Amniotic epithelial cell (primary cell): ENCODE data around the gene EZR.
A peak's percentile ranks its signal among the peaks of the same experiment; 100 is the strongest.

Experiments used
- DNase-seq: peaks from one replicate; pipeline ENCODE4 v3.0.0-alpha.2; 2010; ENCODE audit warnings: low read depth

EZR gene

DNA sequence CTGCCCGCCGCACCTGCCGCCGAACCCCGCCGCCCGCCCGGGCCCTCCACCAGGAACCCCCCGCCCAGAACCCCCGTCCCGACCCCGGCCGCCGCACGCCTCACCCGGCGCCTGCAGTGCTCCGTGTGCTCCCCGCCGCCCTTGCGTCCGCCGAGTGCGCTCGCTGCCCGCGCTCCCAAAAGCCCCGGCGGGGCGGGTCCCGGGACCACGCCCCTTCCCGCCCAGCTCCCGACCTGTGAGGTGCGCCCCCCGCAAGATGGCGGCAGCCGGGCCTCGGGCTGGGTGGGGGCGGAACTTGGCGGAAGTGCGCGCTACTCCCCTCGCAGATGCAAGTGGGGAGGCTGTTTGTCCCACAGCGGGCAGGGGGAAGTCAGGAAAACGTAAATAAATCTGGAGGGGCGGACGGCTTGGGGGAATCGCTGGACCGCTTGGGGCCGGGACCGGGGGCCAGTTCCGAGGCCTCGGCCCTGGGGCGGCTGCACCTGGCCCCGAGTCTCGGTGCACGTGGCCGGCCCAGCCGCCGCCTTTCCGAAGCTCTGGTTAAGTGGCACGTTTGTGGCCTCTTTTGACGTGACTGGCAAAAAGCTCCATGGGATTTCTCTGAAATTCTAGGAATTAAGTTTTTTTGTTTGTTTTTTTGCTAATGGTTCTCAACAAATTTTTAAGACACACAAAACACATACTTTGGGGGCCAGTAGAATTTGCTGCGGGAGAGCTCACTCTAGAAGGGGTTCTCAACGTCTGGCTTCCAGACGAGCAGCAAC lies at the start of gene EZR:
TSS of gene EZR (minus strand) at position 156 of the 764 bp plus-strand sequence. CDS start 1,275 bp downstream, outside the sequence.
- peak; percentile 64 for DNase-seq

DNA sequence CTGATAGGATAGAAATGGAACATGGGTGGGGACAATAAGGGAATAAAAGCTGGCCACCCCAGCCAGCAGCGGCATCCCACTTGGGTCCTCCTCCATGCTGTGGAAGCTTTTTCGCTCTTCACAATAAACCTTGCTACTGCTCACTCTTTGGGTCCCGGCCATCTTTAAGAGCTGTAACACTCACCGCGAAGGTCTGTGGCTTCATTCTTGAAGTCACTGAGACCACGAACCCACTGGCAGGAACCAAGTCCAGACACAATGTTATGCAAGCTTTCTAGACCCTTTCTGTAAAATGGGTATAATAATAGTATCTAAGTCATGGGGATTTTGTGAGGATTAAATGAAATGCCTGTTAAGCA lies 48.9 kb upstream of the EZR start:
- DNase-seq: no peak

DNA sequence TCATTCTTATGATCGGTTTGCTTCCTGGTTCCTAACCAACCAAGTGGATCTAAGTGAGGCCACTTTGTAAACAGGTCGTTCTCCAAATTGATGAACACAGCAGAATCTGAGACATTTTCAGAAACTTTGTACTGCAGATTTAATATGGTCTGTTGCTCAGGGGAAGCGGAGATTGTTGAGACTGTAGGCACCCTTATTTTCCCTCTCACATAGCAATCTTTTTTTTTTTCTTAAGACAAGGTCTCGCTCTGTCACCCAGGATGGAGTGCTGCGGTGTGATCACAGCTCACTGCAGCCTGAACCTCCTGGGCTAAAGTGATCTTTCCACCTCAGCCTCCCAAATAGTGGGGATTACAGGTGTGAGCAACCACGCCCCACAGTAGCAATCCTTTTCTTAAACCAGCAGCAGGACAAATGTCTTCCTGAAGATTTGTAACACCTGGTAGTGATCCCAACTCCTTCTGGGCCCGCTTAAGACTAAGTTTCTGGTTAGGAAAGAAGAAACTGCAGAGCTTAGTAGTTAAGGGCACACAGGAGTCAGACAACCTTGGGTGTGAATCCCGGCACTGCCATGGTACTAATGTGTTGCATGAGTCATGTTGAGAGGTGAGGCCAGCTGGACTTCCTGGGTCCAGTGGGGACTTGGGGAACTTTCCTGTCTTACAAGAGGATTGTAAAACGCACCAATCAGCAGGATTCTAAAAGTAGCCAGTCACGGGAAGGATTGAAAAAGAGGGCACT lies 48.4 kb upstream of the EZR start:
- no peak for DNase-seq

DNA sequence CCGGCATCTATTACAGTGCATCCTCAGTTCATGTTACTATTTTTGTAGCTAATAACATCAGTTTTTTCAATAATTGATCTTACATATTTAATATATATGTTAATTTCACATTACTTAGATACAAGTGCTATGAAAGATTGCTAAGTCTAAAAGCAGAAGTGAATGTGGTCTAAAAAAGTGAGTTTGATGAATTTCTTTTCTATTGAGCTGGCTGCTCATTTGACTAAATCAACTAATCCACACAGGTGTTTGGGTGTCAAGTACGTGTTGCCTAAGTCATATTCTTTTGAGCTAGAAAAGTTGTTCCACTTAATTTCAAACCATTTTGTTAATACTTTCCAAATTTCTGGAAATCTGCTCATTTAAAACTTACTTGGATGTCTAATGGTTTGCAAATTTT lies 46.6 kb upstream of the EZR start:
- no peak for DNase-seq

DNA sequence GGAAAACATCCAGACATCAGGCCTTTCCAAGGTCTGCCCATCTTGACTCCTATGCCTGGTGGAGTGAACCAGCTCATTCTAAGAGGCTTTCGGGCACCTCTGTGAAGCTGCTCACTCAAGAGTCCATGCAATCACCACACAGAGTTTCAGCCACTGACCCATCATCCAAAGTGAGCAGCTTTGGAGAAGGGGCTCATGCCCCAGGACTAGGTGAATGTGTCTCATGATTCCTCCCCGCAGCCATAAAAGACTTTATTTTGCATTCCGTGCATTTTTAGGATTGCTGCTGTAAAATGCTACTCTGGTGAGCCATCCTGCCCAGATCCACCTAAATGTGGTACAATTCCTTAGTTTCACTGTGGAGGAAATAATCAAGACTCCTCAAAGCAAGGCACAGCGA lies 44.5 kb upstream of the EZR start:
- peak; percentile 66 for DNase-seq

DNA sequence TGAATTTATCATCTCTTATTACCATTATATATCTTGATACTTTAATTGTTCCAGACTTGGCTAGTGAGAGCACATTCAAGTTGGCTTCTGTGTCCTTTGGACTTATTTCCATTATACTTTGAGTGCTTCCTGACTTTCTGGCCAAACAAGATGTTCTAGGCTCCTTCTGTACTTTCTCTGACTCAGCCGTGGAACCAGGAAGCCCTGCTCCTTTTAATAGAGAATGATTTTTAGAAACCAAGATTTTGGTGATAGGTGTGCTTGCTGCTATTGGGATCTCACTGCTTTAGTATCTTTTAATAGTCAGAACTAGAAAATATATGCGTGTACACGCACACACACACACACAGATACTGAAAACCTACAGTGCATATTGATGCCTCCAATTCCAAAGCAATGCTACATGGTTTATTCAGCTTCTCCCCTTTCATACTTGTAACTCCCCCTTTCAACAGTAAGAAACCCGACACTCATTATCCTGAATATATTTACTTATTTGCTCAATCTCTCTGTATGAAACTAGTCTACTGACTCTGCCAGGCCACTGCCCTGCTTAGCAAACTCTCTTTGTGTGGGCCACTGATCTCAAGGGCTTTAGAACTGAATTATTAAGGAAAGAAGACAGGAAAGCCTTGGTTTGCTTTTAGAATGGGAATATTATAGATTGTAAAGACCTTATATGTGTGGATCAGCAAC lies 42.7 kb upstream of the EZR start:
- DNase-seq: no peak

DNA sequence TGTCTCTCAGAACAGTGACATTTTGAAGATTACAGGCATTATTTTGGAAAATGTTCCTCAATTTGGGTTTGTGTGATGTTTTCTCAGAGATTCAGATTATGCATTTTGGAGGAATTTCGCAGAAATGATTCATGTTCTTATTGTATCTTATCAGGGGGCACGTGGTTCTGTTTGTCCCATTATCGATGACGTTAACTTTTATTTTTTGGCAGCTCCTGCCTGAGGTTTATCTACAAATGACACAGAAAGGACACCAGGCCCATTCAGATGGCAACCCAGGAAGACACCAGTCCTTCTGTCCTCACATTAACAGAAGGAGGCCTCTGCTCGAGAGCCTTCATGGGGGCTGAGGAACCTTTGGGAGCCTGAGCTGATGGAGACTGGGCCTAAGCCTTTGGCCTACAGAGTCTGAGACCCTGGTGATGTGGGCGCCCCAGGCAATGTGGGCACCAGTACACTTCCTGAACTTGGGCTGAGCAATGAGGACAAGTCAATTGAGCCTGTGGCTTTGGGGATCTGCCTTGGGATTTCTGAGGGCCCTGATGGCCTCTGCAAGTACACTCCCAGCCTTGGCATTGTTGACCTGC lies 41.2 kb upstream of the EZR start:
- no peak for DNase-seq

DNA sequence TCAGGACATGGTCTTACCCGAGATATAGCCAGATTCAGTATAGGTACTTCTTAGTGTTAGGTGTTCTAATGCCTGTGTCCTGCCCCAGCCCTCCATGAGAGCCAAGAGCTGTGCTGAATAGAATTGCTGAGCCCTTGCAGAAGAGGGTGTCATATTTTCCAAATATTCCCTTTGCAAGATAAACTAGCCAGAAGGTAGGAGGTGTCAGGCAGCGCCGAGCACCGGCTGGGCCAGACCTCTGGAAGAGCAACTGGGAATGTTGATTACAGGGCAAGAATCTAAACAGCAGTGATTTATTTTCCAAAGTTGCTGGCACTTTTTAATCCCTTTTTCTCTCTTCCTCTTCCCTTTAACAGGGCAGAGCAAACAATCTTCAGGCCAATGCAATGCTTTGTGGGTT lies 37.1 kb upstream of the EZR start:
- DNase-seq: peak; percentile 94

DNA sequence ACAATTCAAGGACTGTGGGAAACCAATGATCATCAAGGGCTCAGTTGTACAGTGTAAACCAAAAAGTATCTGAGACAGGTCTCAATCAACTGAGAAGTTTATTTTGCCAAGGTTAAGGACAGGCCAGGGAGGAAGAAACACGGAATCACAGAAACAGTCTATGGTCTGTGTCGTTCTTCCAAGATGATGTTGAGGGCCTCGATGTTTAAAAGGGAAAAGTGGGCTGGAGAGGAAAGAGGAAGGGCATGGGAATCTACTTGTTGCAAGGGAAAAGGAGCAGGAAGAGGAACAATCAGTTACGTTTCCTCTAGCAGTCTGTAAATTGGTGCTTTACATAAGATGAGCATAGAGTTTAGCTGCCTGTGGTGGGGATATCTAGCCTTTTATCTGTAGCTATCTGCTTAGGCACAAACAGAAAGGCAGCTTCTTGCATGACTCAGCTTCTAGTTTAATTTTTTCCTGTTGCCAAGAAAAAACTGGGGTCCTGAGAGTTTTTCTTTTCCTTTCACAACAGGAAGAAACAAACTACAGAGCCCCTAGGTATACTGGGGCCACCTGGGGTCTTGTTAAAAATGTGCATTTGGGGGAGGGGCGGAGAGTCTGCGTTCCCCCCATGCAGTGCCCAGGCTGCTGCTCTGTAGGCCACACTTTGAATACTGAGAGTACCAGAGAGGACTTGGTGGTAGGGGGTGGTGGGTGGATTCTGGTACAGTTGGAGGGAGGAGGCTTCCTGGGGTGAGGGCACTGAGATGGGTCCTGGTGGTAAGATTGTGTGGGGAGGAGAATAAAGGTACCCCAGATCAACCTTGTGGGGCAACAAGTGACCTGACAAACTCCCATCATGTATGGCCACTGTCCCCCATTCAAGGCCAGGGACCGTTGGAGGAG lies 35.3 kb upstream of the EZR start:
- peak; percentile 97 for DNase-seq

DNA sequence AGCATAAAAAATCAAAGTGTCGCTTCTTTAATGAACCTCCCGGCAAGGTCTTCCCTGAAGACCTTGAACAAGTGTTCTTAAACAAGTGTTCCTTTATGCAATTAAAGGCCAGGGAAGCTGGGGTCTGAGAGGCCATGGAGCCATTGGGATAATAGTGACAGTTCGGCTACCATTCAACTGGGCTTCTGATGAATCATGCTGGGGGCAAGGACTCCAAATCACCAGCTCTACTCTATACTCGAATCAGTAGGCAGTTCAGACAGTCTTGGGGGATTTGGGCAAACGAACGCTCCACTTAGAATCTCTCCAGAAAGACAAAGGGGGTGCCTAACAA lies 34.7 kb upstream of the EZR start:
- no peak for DNase-seq

DNA sequence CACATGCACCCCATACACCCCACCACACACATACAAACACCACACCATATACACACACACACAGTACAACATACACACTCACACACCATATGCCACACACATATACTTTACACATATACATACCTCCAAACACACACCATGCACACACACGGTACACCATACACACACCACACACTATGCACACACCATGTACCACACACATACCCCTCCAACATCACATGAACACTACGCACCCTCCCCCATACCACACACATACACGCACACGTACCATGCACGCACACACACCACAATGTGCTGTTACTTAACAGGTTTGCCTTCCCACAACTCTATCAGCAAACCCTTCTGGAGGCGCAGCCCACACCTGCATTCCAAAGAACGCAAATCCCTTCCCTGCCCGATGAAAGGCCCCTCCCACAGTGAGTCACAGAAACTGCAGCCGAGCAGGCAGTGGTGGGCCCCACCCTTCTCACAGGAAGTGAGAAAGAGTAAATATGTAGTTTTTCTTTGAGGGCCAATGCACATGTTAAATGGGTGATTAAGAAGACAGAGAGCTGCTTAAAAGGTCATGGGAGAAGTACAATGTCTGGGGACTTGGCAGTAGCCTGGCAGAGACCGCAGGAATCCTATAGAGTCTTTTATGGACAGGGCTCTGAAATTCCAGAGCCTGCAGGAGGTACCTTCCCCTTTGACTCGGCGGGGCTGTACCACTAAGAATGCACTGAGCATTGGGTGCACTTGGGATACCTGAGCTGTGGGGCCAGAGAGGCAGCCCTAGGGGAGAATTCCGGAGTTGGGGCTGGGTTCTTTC lies 34.1 kb upstream of the EZR start:
- DNase-seq: peak; percentile 99

DNA sequence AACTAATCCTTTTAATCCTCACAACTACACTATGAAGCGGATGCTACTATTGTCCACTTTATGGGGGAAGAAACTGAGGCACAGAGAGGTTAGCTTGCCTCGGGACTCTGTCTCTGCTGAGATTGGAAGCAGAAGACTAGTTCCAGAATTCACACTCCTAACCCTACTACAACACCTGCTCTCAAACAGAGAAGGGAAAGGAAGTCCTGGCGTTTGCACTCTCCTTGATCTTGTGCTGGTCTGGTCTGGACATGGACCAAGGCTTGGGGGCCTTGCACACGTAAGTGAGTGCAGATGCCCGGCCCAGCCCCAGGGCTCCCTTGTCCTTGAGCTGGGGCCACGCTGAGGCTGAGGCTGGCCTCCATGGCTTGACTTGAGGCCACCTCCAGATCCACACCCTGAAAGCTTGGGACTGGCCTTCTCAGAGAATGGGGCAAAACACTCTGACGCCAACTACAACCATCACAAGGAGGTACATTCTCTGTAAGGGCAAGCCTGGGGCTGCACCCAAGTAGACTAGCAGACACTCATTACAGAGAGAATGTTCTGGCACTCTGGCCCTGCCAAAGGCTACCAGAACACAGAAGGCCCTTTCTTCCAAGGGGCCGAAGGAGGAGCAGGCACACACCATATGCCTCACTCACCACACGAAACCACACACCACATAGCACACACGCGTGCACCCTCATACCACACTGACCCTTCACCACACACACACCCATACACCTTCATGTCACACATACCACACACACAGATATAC lies 33.3 kb upstream of the EZR start:
- no peak for DNase-seq

DNA sequence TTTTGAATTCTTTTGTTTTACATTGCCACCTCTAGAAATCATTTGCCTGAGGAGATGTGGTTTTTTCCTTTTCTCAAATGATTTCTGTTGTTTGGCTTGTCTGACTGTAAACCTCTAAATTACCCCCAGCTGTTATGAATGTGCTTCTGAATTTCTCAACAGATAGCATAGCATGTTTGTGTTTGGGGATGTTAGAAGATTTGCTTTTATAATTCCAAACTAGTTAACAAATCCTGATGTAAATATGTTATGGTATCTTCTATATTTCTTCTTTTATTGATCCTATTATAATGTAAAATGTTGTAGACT lies 31.6 kb upstream of the EZR start:
- DNase-seq: peak; percentile 71

DNA sequence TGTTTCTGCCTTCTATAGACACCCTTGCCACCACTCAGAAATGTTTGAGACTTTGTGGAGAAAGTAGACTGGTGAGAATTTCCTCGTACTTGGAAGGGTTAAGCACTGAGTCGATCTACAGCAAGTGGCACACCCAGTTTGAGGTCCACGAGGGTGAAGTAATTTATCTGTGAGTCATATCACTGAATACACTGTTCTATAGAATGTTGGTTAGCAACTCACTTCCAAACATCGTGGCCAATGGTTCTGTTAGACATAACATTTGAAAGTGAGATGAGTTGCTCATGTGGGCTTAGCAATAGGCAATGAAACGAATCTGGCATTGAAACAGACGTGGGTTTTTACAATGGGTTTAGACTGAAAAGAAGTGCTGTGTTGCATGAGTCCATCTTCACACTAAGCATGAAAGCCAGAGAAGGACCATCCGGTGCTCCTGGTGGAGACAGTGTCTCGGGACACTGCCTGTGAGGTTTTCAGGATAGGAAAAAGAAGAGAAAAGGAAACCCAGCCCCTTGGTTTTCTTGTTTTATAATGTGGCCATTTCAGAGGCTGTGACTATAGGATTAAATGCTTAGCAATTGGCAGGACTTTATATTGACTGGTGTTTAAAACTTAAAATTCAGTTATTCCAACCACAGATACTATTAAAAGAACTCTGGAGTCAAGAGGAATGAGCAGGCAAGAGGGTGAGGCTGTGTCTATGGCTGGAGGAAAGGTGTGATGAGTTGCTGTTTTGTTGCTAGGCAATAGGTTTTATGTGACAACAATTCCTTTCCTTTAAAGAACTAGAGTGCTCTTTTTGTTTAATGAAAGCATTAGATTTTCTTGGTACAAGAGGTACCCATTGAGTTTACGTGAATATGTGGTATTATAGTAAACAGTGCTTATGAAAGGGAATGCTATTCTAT lies 31.0 kb upstream of the EZR start:
- DNase-seq: peak; percentile 95

DNA sequence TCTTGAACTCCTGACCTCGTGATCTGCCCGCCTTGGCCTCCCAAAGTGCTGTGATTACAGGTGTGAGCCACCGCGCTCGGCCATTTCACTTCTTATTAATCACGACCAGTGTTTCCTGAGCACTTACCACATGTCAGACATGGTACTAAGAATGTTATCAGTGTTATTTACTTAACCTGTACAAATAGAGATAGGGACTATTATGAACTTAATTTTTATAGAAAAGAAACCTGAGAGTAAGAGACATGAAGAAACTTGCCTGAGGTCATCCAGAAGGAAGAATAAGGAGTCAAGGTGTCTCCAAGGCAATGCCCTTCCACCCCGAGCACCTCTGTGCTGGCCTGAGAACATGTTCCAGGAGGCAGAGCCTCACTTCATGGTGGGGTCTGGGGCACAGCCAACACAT lies 29.3 kb upstream of the EZR start:
- DNase-seq: no peak

DNA sequence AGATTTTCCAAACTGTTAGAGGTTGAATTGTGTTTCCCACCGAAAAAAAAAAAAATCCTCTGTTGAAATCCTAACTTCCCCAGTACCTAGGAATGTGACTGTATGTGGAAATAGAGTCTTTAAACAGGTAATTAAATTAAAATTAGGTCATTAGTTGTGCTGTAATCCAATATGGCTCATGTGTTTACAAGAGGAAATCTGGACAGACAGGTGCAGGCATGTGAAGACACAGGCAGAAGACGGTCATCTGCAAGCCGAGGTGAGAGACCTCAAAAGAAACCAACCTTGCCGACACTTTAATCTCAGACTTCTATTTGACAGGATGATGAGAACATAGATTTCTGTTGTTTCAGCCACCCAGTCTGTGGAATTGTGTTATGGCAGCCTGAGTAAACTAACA lies 28.6 kb upstream of the EZR start:
- no peak for DNase-seq

DNA sequence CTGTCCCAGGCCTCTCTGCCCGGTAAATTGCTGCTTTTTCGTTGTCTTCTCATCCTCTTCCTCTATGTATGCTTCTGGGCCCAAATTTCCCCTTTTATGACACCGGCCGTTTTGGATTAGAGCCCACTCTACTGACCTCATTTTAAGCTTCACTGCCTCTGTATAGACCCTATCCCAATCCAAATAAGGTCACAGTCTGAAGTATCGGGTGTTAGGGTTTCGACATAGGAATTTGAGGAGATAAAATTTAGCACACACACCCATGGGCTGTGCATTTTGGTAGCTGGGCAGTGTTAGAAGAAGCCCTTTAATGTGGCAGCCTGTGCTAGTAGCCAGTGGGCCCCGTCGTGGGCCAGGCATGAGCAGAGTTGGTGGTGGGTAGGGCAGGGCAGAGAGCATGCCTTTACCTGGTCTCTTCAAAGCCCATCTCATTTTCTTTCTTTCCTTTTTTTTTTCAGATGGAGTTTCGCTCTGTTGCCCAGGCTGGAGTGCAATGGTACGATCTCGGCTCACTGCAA lies 27.9 kb upstream of the EZR start:
- no peak for DNase-seq

DNA sequence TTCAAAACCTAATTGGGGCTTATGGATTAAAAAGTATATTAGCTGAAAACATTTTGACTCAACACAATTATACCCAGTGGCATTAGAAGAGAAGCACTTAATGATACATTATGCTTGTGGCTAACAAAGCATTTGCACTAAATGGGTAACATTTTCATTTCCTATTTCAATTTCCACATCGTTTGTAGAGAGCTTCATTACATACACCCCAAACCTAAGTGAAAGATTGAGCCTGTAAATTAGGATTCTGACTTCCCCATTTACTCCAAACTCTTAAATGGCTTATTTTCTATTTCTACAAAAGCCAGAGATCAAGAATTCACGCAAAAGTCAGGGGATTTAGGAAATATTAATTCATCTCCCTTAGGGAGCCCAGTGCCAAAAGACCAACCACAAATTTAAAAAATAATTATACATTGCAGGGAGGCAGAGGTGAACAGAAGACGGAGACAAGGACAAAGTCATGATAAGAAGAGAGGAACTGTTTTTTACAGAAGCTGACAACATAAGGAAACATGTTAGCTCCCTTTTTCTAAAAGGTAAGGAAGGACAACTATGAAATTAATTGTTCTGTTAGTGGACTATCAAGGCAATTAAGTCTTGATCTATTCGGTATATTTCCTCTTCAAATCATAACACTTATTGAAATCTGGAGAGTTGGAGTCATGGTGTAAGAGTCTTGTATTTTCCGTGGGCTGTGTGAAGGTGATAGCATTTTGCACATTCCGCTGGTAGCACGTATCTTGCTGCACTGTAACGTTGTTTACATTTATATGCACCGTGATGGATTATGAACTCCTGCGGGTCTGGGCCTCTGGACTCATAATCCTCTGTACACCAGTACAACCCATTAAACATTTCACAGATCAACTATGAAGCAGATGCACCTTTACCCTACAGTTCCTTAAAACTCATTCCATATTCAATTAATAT lies 24.8 kb upstream of the EZR start:
- DNase-seq: peak; percentile 86
